GM23338 (cell line): ENCODE results near the gene PPIP5K1.
"Not testable (repeated sequence)": the region's sequence is repeated elsewhere in the genome, so short reads cannot be mapped to it uniquely, and the experiment has no call there.

Source experiments
- CREB1 ChIP-seq: fragments of 250-450 bp; sonication (Bioruptor Pico); IDR thresholded peaks from 2 replicates; pipeline ENCODE4 v1.5.0; 2020; ENCODE audit warnings: low read depth, mild to moderate bottlenecking, moderate library complexity
- CTCF ChIP-seq, 2 experiments: fragments of 200-600 bp in 1 of 2; sonication (generic) in 1 of 2; conservative IDR thresholded peaks; 2 replicates each; pipeline versions ENCODE4 v1.5.1 to v1.6.1; 2016 to 2017; ENCODE audit warnings: antibody characterized with exemption in 2 of 2, low read depth in 2 of 2, mild to moderate bottlenecking in 2 of 2, moderate library complexity in 1 of 2
- EZH2 ChIP-seq: fragments of 200-600 bp; sonication (generic); IDR thresholded peaks from one replicate; pipeline ENCODE4 v1.8.0; 2017; ENCODE audit warnings: antibody characterized with exemption, mild to moderate bottlenecking, low read depth; ENCODE audit not compliant: unreplicated experiment
- EZH2phosphoT487 ChIP-seq: fragments of 200-600 bp; sonication (generic); IDR thresholded peaks from one replicate; pipeline ENCODE4 v1.8.1; 2018; ENCODE audit warnings: antibody characterized with exemption; ENCODE audit not compliant: unreplicated experiment
- POLR2AphosphoS5 ChIP-seq: IDR thresholded peaks from 2 replicates; pipeline ENCODE4 v1.6.1; 2016; ENCODE audit warnings: antibody characterized with exemption, low read depth
- REST ChIP-seq: IDR thresholded peaks from one replicate; pipeline ENCODE4 v1.6.1; 2018; ENCODE audit warnings: antibody characterized with exemption; ENCODE audit not compliant: unreplicated experiment

- TF ChIP-seq CTCF (conservative IDR thresholded peaks at IDR 0.05; ENCODE audit: low read depth in 2 of 2); EZH2phosphoT487; CREB1; EZH2; POLR2AphosphoS5; REST: not testable (repeated sequence)
These were observed 3.6 kb upstream of the PPIP5K1 start, which contains the start of gene CKMT1B for GRCh38 chr15:43593328-43594190.
